K562 (cell line): Measurements from ENCODE around the gene GPR37L1. TPM values are rescaled to one million over a fixed set of nuclear protein-coding genes. Genes with fewer than 3 reads are reported as not detected.
A peak's percentile ranks its signal among the peaks of the same experiment; 100 is the strongest.

Source experiments
- AFF1 ChIP-seq, 2 experiments: fragments of 450-650 bp; IDR thresholded peaks; 2 replicates each; pipeline ENCODE4 v1.6.1; 2018; ENCODE audit warnings: mild to moderate bottlenecking in 2 of 2, low read depth in 1 of 2; ENCODE audit not compliant: partially characterized antibody in 2 of 2
- CBX1 ChIP-seq: sonication (generic); IDR thresholded peaks from 2 replicates; pipeline ENCODE4 v1.6.1; 2016; ENCODE audit warnings: antibody characterized with exemption, low read depth, mild to moderate bottlenecking
- CCNT2 ChIP-seq: IDR thresholded peaks from 2 replicates; pipeline ENCODE4 v1.6.1; 2011; ENCODE audit warnings: borderline replicate concordance, low read depth, mild to moderate bottlenecking, moderate library complexity, mixed read lengths, low read length; ENCODE audit not compliant: insufficient read length; ENCODE audit errors: extremely low read depth
- DEAF1 ChIP-seq: fragments of 450-650 bp; formaldehyde crosslinking; IDR thresholded peaks from 2 replicates; pipeline ENCODE4 v1.4.0; 2020; ENCODE audit warnings: mild to moderate bottlenecking, moderate library complexity
- E2F5 ChIP-seq: sonication (generic); formaldehyde crosslinking; IDR thresholded peaks from 2 replicates; pipeline ENCODE4 v1.8.0; 2022; ENCODE audit warnings: mild to moderate bottlenecking, missing genetic modification reagents
- HDAC8 ChIP-seq: fragments of 450-650 bp; IDR thresholded peaks from 2 replicates; pipeline ENCODE4 v1.6.1; 2016; ENCODE audit warnings: mild to moderate bottlenecking, missing genetic modification characterization, moderate library complexity, missing compliant biosample characterization
- HMGN3 ChIP-seq: IDR thresholded peaks from 2 replicates; pipeline ENCODE4 v1.6.1; 2011; ENCODE audit warnings: borderline replicate concordance, low read depth, mild to moderate bottlenecking, mixed read lengths, low read length; ENCODE audit not compliant: insufficient read length; ENCODE audit errors: extremely low read depth
- KDM1A ChIP-seq, 2 experiments: fragments of 450-650 bp; IDR thresholded peaks; 2 replicates each; pipeline ENCODE4 v1.6.1; 2016; ENCODE audit warnings: mild to moderate bottlenecking in 2 of 2
- PURB ChIP-seq: sonication (generic); formaldehyde crosslinking; IDR thresholded peaks from 2 replicates; pipeline ENCODE4 v1.9.0; 2021; ENCODE audit warnings: low read depth, mild to moderate bottlenecking, missing genetic modification reagents
- STAT6 ChIP-seq: sonication (generic); formaldehyde crosslinking; IDR thresholded peaks from 2 replicates; pipeline ENCODE4 v1.8.1; 2023; ENCODE audit warnings: mild to moderate bottlenecking, missing genetic modification reagents
- TAF1 ChIP-seq: IDR thresholded peaks from 2 replicates; pipeline ENCODE4 v1.6.1; 2011; ENCODE audit warnings: mild to moderate bottlenecking, low read length, moderate library complexity; ENCODE audit not compliant: insufficient read depth, control insufficient read depth, severe bottlenecking; ENCODE audit errors: extremely low read depth
- TEAD2 ChIP-seq: fragments of 450-650 bp; IDR thresholded peaks from 2 replicates; pipeline ENCODE4 v1.6.1; 2016; ENCODE audit warnings: missing genetic modification characterization, control low read depth, missing compliant biosample characterization
- ZBTB26 ChIP-seq: fragments of 450-650 bp; formaldehyde crosslinking; IDR thresholded peaks from 2 replicates; pipeline ENCODE4 v1.4.0; 2022; ENCODE audit warnings: missing genetic modification characterization
- ZBTB7A ChIP-seq: IDR thresholded peaks from 2 replicates; pipeline ENCODE4 v1.6.1; 2011; ENCODE audit warnings: low read depth, mild to moderate bottlenecking, low read length, moderate library complexity, borderline replicate concordance; ENCODE audit not compliant: control insufficient read depth
- ZNF766 ChIP-seq: fragments of 200-800 bp; sonication (Bioruptor generic); conservative IDR thresholded peaks from 2 replicates; pipeline ENCODE4 v1.6.1; 2016; ENCODE audit warnings: missing genetic modification characterization, missing compliant biosample characterization
- polyA plus RNA-seq, 8 experiments: library from polyadenylated mRNA; depleted of rRNA in 4 of 8; stranded (reverse) in 5 of 8; unstranded in 3 of 8; fragments of >200 nt; fragmentation: Nextera tagmentation in 2 of 8; fragmentation: Illumina TruSeq in 1 of 8; extraction: Ambion mirVana in 2 of 8; extraction: Trizol in 1 of 8; gene quantifications; 2 replicates each; pipeline versions ENCODE4 v1.2.1 to v1.2.3, GENCODE V29; 2011 to 2014; ENCODE audit warnings: inconsistent platforms in 1 of 8, missing spikeins in 1 of 8
- total RNA-seq, 7 experiments: library from RNA; depleted of rRNA in 6 of 7; stranded (reverse); fragments of >200 nt in 6 of 7; fragmentation: Illumina TruSeq in 2 of 7; extraction: Trizol in 2 of 7; gene quantifications; 2 replicates each; pipeline versions ENCODE4 v1.2.1 to v1.2.3, GENCODE V29; 2011 to 2021; ENCODE audit warnings: low replicate concordance in 1 of 7

GPR37L1 gene
- total and polyA plus RNA-seq, 9 of the 15 experiments (the other 6 are each of a cell fraction or from before 2014, with no cell fraction given), result not detected

- no peak for TF ChIP-seq HDAC8 (tag)
- no peak for TF ChIP-seq E2F5
- peak; percentile 66 for TF ChIP-seq TAF1
- peak; percentile 45 for TF ChIP-seq CCNT2
- TF ChIP-seq CBX1, result 0 out of 2 replicates have a peak, but pooled peaks have one; percentile 51
- TF ChIP-seq KDM1A (IDR thresholded peaks at IDR 0.05), result no peak
- 0 out of 2 replicates have a peak, but pooled peaks have one; percentile 26 for TF ChIP-seq ZNF766
- no peak for TF ChIP-seq ZBTB26 (CRISPR knock-in tag)
- no peak for TF ChIP-seq AFF1 (IDR thresholded peaks at IDR 0.05; ENCODE audit: low read depth in 1 of 2, partially characterized antibody in 2 of 2)
- 0 out of 2 replicates have a peak, but pooled peaks have one; percentile 13 for TF ChIP-seq DEAF1 (CRISPR knock-in tag)
- TF ChIP-seq ZBTB7A, result peak; percentile 17; the same call in 1 of the 2 replicates
- TF ChIP-seq HMGN3, result peak; percentile 43
- no peak for TF ChIP-seq TEAD2 (tag)
- TF ChIP-seq STAT6, result peak; percentile 52; the same call in 1 of the 2 replicates
- no peak for TF ChIP-seq PURB (CRISPR knock-in tag)
These were observed 21.8 kb downstream of the GPR37L1 start, which contains the start of gene ARL8A (continued) for GRCh38 chr1:202144402-202145067.
